ENCODE measurements around the gene TES. TPM values are rescaled to one million over a fixed set of nuclear protein-coding genes. Genes with fewer than 3 reads are reported as not detected.

TES gene
- total RNA-seq, 4 donors from 2014 or later, result 245 to 501 (median 290) TPM

GRCh38 chr7:116176226-116176625 lies 34.1 kb upstream of the TES start:
- no peaks in the 10 kb centered on the region for H3K4me1 ChIP-seq
- no peaks in the 10 kb centered on the region for H3K27me3 ChIP-seq
- 39 to 86% methylated on average over 2 of the region's 2 CpGs for WGBS, 2 donors (ENCODE audit: low coverage in 1 of 2)
- no peak overlapping the region for H3K4me3 ChIP-seq
- no peaks in the 10 kb centered on the region for H3K9me3 ChIP-seq
- no peak overlapping the region for H3K27ac ChIP-seq
- TF ChIP-seq POLR2AphosphoS5 (IDR thresholded peaks at IDR 0.05) (no peak), POLR2A (IDR thresholded peaks at IDR 0.05) (no peak), EP300 (IDR thresholded peaks at IDR 0.05) (no peak), CTCF (IDR thresholded peaks at IDR 0.05) (no peak)
- ATAC-seq, result no peak
- H3K36me3 ChIP-seq, result no peaks in the 10 kb centered on the region

GRCh38 chr7:116177009-116177408 lies 33.3 kb upstream of the TES start:
- no peak overlapping the region for H3K4me3 ChIP-seq
- ATAC-seq, result no peak

GRCh38 chr7:116180302-116180701 lies 30.0 kb upstream of the TES start:
- no peak overlapping the region for H3K4me3 ChIP-seq
- H3K27ac ChIP-seq, result no peak overlapping the region
- 65 to 83% methylated on average over 1 to 2 of the region's 2 CpGs for WGBS, 2 donors (ENCODE audit: low coverage in 1 of 2)
- ATAC-seq, result peak; percentile 39
- no peaks in the 10 kb centered on the region for H3K27me3 ChIP-seq
- no peak for TF ChIP-seq POLR2AphosphoS5 (IDR thresholded peaks at IDR 0.05)
- peak; percentile 54 to 85 (median 78) for TF ChIP-seq CTCF (IDR thresholded peaks at IDR 0.05)
- H3K4me1 ChIP-seq, result no peaks in the 10 kb centered on the region
- H3K36me3 ChIP-seq, result no peaks in the 10 kb centered on the region
- no peaks in the 10 kb centered on the region for H3K9me3 ChIP-seq

More at GRCh38 chr7:116177009-116177408, 33.3 kb upstream of the TES start:
- no peaks in the 10 kb centered on the region for H3K4me1 ChIP-seq
- no peak overlapping the region for H3K27ac ChIP-seq
- no peaks in the 10 kb centered on the region for H3K9me3 ChIP-seq
- WGBS, 2 donors (ENCODE audit: low coverage in 1 of 2), result 41 to 71% methylated on average over 3 of the region's 3 CpGs
- H3K36me3 ChIP-seq, result no peaks in the 10 kb centered on the region
- no peak for TF ChIP-seq POLR2AphosphoS5 (IDR thresholded peaks at IDR 0.05)
- no peak for TF ChIP-seq EP300 (IDR thresholded peaks at IDR 0.05)
- no peak for TF ChIP-seq CTCF (IDR thresholded peaks at IDR 0.05)
- no peak for TF ChIP-seq POLR2A (IDR thresholded peaks at IDR 0.05)
- H3K27me3 ChIP-seq, result no peaks in the 10 kb centered on the region

- no peak for ATAC-seq
- Histone ChIP-seq H3K36me3 (no peaks in the 10 kb centered on the region), H3K27ac (no peak overlapping the region), H3K4me1 (no peaks in the 10 kb centered on the region), H3K27me3 (no peaks in the 10 kb centered on the region), H3K4me3 (no peak overlapping the region), H3K9me3 (peaks cover 0 to 4% (median 0%) of the 10 kb centered on the region in 3 donors)
- 92% methylated on average over 2 of the region's 30 CpGs; no CpG with 5 or more reads in 1 of the 2 donors for WGBS, 2 donors (ENCODE audit: low coverage in 1 of 2)
- TF ChIP-seq CTCF (IDR thresholded peaks at IDR 0.05), result no peak
- TF ChIP-seq POLR2A (IDR thresholded peaks at IDR 0.05), result no peak
- no peak for TF ChIP-seq EP300 (IDR thresholded peaks at IDR 0.05)
- no peak for TF ChIP-seq POLR2AphosphoS5 (IDR thresholded peaks at IDR 0.05)
Observed at GRCh38 chr7:116182023-116182422, 28.3 kb upstream of the TES start.

GRCh38 chr7:116185450-116185849 lies 24.9 kb upstream of the TES start:
- no peak for TF ChIP-seq POLR2A (IDR thresholded peaks at IDR 0.05)
- no peak for TF ChIP-seq EP300 (IDR thresholded peaks at IDR 0.05)
- TF ChIP-seq CTCF (IDR thresholded peaks at IDR 0.05), result no peak
- no peak for TF ChIP-seq POLR2AphosphoS5 (IDR thresholded peaks at IDR 0.05)
- H3K4me3 ChIP-seq, result no peak overlapping the region
- no peaks in the 10 kb centered on the region for H3K4me1 ChIP-seq
- ATAC-seq, result no peak
- no peaks in the 10 kb centered on the region for H3K27me3 ChIP-seq
- H3K36me3 ChIP-seq, result no peaks in the 10 kb centered on the region
- H3K27ac ChIP-seq, result no peak overlapping the region
- H3K9me3 ChIP-seq, result peaks cover 0 to 12% (median 0%) of the 10 kb centered on the region in 3 donors
- 100% methylated on average over 1 of the region's 6 CpGs; no CpG with 5 or more reads in 1 of the 2 donors for WGBS, 2 donors (ENCODE audit: low coverage in 1 of 2)

Data from gastroesophageal sphincter (tissue), 4 donors.